GM21825 (cell line): ENCODE data around the gene CATSPER1.

Source experiments
- ATAC-seq: cut with Tn5 transposase; IDR thresholded peaks from one replicate; pipeline ENCODE4 v1.9.1; 2021; ENCODE audit warnings: mild to moderate bottlenecking, moderate library complexity; ENCODE audit not compliant: unreplicated experiment

Gene CATSPER1

GRCh38 chr11:65973439-65974110 is 52.7 kb downstream of the CATSPER1 start:
- ATAC-seq, result no peak

- ATAC-seq, result no peak
Measured at GRCh38 chr11:65972116-65972515, 54.2 kb downstream of the CATSPER1 start.

DNA sequence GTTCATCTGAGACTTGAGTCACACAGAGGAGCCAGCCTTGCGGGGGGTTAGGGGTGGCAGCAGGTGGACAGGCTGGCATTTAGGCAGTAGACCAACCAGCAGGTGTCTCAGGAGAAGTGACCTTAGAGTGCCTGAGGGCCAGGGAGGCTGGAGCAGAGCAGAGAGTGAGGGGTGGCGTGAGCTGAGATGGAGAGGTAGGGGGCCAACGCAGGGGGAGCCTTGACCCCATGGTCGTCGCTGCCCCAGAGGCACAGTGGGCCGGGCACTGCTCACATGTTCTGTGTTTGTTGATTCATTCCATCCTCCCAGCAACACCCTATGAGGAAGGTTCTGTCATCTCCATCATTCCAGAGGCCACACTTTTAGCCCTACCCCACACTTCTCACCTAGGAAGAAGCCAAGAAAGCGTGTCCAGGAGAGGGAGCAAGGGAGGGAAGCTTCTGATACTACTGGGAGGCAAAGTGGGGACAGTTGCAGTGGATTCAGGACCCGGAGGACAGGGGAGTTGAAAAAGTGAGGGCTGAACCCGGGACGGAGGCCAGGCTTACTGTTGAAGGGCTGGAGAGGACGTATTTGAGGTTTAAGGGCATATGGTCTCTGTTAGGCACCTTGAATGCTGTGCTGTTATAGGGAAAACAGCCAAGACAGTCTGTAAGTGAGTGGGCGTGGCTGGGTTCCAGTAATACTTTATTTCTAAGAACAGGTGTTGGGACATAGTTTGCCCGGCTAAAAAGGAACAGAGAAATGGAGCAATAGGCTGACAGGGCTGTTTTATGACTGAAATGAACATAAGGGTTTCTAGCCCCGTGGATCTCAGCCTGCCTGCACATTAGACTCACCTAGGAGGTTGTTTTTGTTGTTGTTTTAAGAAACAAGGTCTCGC is 57.4 kb downstream of the CATSPER1 start:
- ATAC-seq, result no peak

- ATAC-seq, result no peak
Measured at GRCh38 chr11:65967329-65967934, 58.8 kb downstream of the CATSPER1 start.
